Measurements from ENCODE around the gene GLB1L. TPM values are rescaled to one million over a fixed set of nuclear protein-coding genes. Genes with fewer than 3 reads are reported as not detected.
"Not testable (repeated sequence)": the region's sequence is repeated elsewhere in the genome, so short reads cannot be mapped to it uniquely, and the experiment has no call there.

GLB1L gene
- total RNA-seq, 1 experiment from 2014 or later, result 6.9 TPM

- CTCF ChIA-PET, result interaction anchor here (0.7 kb wide), 1 partner anchor 132 kb away, joined by 4 read pairs; no protein-coding TSS in a partner anchor
- no peak overlapping the region for H3K27ac ChIP-seq (ENCODE audit: low read depth, low read length, poor library complexity, severe bottlenecking)
- POLR2A ChIA-PET (ENCODE audit: low non-redundant PET), result interaction anchor here (0.6 kb wide), 1 partner anchor 28 kb away, joined by 3 read pairs; the partner anchor contains the start of gene CNPPD1
- intact Hi-C loops (cut with micrococcal nuclease; ENCODE audit: unreplicated experiment), result no loop called here
- peaks cover 10% of the 10 kb centered on the region for H3K36me3 ChIP-seq (ENCODE audit: insufficient read depth, low read length, poor library complexity, severe bottlenecking)
- no peak for DNase-seq (ENCODE audit: low spot score)
- H3K9me3 ChIP-seq (ENCODE audit: low read depth, low read length, poor library complexity, severe bottlenecking), result no peaks in the 10 kb centered on the region
- no peaks in the 10 kb centered on the region for H3K27me3 ChIP-seq (replicated peaks; ENCODE audit: insufficient read depth, low read depth, low read length, poor library complexity)
- H3K4me3 ChIP-seq (ENCODE audit: low read depth, low read length, poor library complexity, severe bottlenecking), result no peak overlapping the region
- TF ChIP-seq CTCF (conservative IDR thresholded peaks at IDR 0.05; ENCODE audit: low read depth, low read length) (no peak), EZH2 (IDR thresholded peaks at IDR 0.05; ENCODE audit: borderline replicate concordance, low read depth, low read length, poor library complexity, severe bottlenecking) (no peak)
- BruUV-seq (replicated peaks), result no TSS peak
- H3K4me1 ChIP-seq (ENCODE audit: insufficient read depth, low read length, poor library complexity, severe bottlenecking), result peaks cover 15% of the 10 kb centered on the region
These were observed 40.6 kb downstream of the GLB1L start for GRCh38 chr2:219204425-219205164.

GRCh38 chr2:219201331-219201730, 43.9 kb downstream of the GLB1L start:
- DNase-seq (ENCODE audit: low spot score); intact Hi-C loops (cut with micrococcal nuclease; ENCODE audit: unreplicated experiment); CTCF ChIA-PET; BruUV-seq (replicated peaks); H3K27ac ChIP-seq (ENCODE audit: low read depth, low read length, poor library complexity, severe bottlenecking); H3K27me3 ChIP-seq (replicated peaks; ENCODE audit: insufficient read depth, low read depth, low read length, poor library complexity); POLR2A ChIA-PET (ENCODE audit: low non-redundant PET); H3K4me1 ChIP-seq (ENCODE audit: insufficient read depth, low read length, poor library complexity, severe bottlenecking); H3K36me3 ChIP-seq (ENCODE audit: insufficient read depth, low read length, poor library complexity, severe bottlenecking); H3K9me3 ChIP-seq (ENCODE audit: low read depth, low read length, poor library complexity, severe bottlenecking); H3K4me3 ChIP-seq (ENCODE audit: low read depth, low read length, poor library complexity, severe bottlenecking): not testable (repeated sequence)

GRCh38 chr2:219200502-219201326, 44.5 kb downstream of the GLB1L start:
- CTCF ChIA-PET; H3K27ac ChIP-seq (ENCODE audit: low read depth, low read length, poor library complexity, severe bottlenecking); H3K9me3 ChIP-seq (ENCODE audit: low read depth, low read length, poor library complexity, severe bottlenecking); H3K4me3 ChIP-seq (ENCODE audit: low read depth, low read length, poor library complexity, severe bottlenecking); intact Hi-C loops (cut with micrococcal nuclease; ENCODE audit: unreplicated experiment); H3K4me1 ChIP-seq (ENCODE audit: insufficient read depth, low read length, poor library complexity, severe bottlenecking); H3K36me3 ChIP-seq (ENCODE audit: insufficient read depth, low read length, poor library complexity, severe bottlenecking); H3K27me3 ChIP-seq (replicated peaks; ENCODE audit: insufficient read depth, low read depth, low read length, poor library complexity): not testable (repeated sequence)
- POLR2A ChIA-PET (ENCODE audit: low non-redundant PET), result interaction anchor here (0.6 kb wide), 1 partner anchor 16 kb away, joined by 5 read pairs; no protein-coding TSS in a partner anchor
- BruUV-seq (replicated peaks), result TSS peak; percentile 87
- DNase-seq (ENCODE audit: low spot score), result peak; percentile 62

GRCh38 chr2:219199470-219200211, 45.6 kb downstream of the GLB1L start:
- Histone ChIP-seq H3K4me1 (ENCODE audit: insufficient read depth, low read length, poor library complexity, severe bottlenecking) (no peaks in the 10 kb centered on the region), H3K27ac (ENCODE audit: low read depth, low read length, poor library complexity, severe bottlenecking) (no peak overlapping the region), H3K4me3 (ENCODE audit: low read depth, low read length, poor library complexity, severe bottlenecking) (no peak overlapping the region), H3K36me3 (ENCODE audit: insufficient read depth, low read length, poor library complexity, severe bottlenecking) (no peaks in the 10 kb centered on the region), H3K9me3 (ENCODE audit: low read depth, low read length, poor library complexity, severe bottlenecking) (no peaks in the 10 kb centered on the region), H3K27me3 (replicated peaks; ENCODE audit: insufficient read depth, low read depth, low read length, poor library complexity) (no peaks in the 10 kb centered on the region)
- BruUV-seq (replicated peaks), result no TSS peak
- POLR2A ChIA-PET (ENCODE audit: low non-redundant PET), result interaction anchor here (0.6 kb wide), 1 partner anchor 17 kb away, joined by 5 read pairs; no protein-coding TSS in a partner anchor
- TF ChIP-seq CTCF (conservative IDR thresholded peaks at IDR 0.05; ENCODE audit: low read depth, low read length) (no peak), EZH2 (IDR thresholded peaks at IDR 0.05; ENCODE audit: borderline replicate concordance, low read depth, low read length, poor library complexity, severe bottlenecking) (no peak)
- DNase-seq (ENCODE audit: low spot score), result no peak
- CTCF ChIA-PET, result interaction anchor here (0.6 kb wide), 1 partner anchor 63 kb away, joined by 3 read pairs; no protein-coding TSS in a partner anchor
- intact Hi-C loops (cut with micrococcal nuclease; ENCODE audit: unreplicated experiment), result no loop called here
